Peyer's patch (tissue), 4 donors: ENCODE results near the gene SCARB1. TPM values are rescaled to one million over a fixed set of nuclear protein-coding genes. Genes with fewer than 3 reads are reported as not detected.

Experiments used
- DNase-seq, 3 donors: peaks; one replicate each; pipeline ENCODE4 v3.0.0-alpha.2; 2017 to 2019
- H3K27ac ChIP-seq, 4 donors: fragments of 200-600 bp; sonication (generic); one replicate each; pipeline ENCODE4 v1.5.1; 2016 to 2019
- H3K27me3 ChIP-seq, 2 donors: fragments of 200-600 bp; sonication (generic); one replicate each; pipeline ENCODE4 v1.5.1; 2019
- H3K36me3 ChIP-seq, 3 donors: fragments of 200-600 bp; sonication (generic); one replicate each; pipeline ENCODE4 v1.5.1; 2016 to 2019
- H3K4me1 ChIP-seq, 4 donors: fragments of 200-600 bp; sonication (generic); one replicate each; pipeline ENCODE4 v1.5.1; 2016 to 2019
- H3K4me3 ChIP-seq, 4 donors: fragments of 200-600 bp; sonication (generic); 1 replicate in 3 of 4; 2 replicates in 1 of 4; pipeline ENCODE4 v1.5.1; 2016 to 2019; ENCODE audit warnings: mild to moderate bottlenecking in 1 of 4
- H3K9me3 ChIP-seq, 4 donors: fragments of 200-600 bp; sonication (generic); one replicate each; pipeline ENCODE4 v1.5.1; 2016 to 2019; ENCODE audit warnings: mild to moderate bottlenecking in 1 of 4
- CTCF ChIP-seq, 6 experiments: fragments of 450-650 bp in 4 of 6; fragments of 200-600 bp in 2 of 6; sonication (generic) in 1 of 6; IDR thresholded peaks; one replicate each; pipeline ENCODE4 v1.5.1; 2017 to 2019; ENCODE audit warnings: antibody characterized with exemption in 6 of 6, mild to moderate bottlenecking in 3 of 6, moderate library complexity in 1 of 6
- POLR2A ChIP-seq, 2 donors: fragments of 450-650 bp; IDR thresholded peaks; one replicate each; pipeline ENCODE4 v1.5.1; 2017; ENCODE audit warnings: antibody characterized with exemption in 2 of 2, mild to moderate bottlenecking in 2 of 2, moderate library complexity in 2 of 2
- total RNA-seq, 4 donors: library from RNA; depleted of rRNA; stranded (reverse); fragments of >200 nt; gene quantifications; one replicate each; pipeline ENCODE4 v1.1.0, GENCODE V29; 2016

The SCARB1 gene
- total RNA-seq, 4 donors from 2014 or later: 14.9 to 214 (median 64.6) TPM

GRCh38 chr12:124872068-124872719, 8.5 kb upstream of the SCARB1 start:
- Histone ChIP-seq H3K4me1 (peaks cover 0 to 5% (median 0%) of the 10 kb centered on the region in 4 donors), H3K9me3 (no peaks in the 10 kb centered on the region), H3K27ac (no peak overlapping the region), H3K4me3 (no peak overlapping the region), H3K27me3 (no peaks in the 10 kb centered on the region), H3K36me3 (no peaks in the 10 kb centered on the region)
- DNase-seq: no peak
- no peak for TF ChIP-seq CTCF (IDR thresholded peaks at IDR 0.05)

GRCh38 chr12:124871297-124871696, 7.6 kb upstream of the SCARB1 start:
- no peak for DNase-seq
- Histone ChIP-seq H3K9me3 (no peaks in the 10 kb centered on the region), H3K4me1 (peaks cover 0 to 6% (median 0%) of the 10 kb centered on the region in 4 donors), H3K36me3 (no peaks in the 10 kb centered on the region), H3K27me3 (no peaks in the 10 kb centered on the region), H3K27ac (no peak overlapping the region), H3K4me3 (no peak overlapping the region)
- no peak for TF ChIP-seq CTCF (IDR thresholded peaks at IDR 0.05)
- no peak for TF ChIP-seq POLR2A (IDR thresholded peaks at IDR 0.05)

- DNase-seq: no peak
- TF ChIP-seq CTCF (IDR thresholded peaks at IDR 0.05): no peak
- TF ChIP-seq POLR2A (IDR thresholded peaks at IDR 0.05): no peak
- Histone ChIP-seq H3K4me3 (no peak overlapping the region), H3K9me3 (no peaks in the 10 kb centered on the region), H3K36me3 (no peaks in the 10 kb centered on the region), H3K27ac (no peak overlapping the region), H3K4me1 (peaks cover 0 to 6% (median 0%) of the 10 kb centered on the region in 4 donors), H3K27me3 (no peaks in the 10 kb centered on the region)
Measured at GRCh38 chr12:124870515-124870914, 6.9 kb upstream of the SCARB1 start.

- Histone ChIP-seq H3K4me3 (no peak overlapping the region), H3K27me3 (no peaks in the 10 kb centered on the region), H3K9me3 (no peaks in the 10 kb centered on the region), H3K36me3 (no peaks in the 10 kb centered on the region), H3K27ac (peak overlapping the region in 2 of 4 donors; percentile 7 to 15), H3K4me1 (peaks cover 0 to 6% (median 0%) of the 10 kb centered on the region in 4 donors)
- no peak for DNase-seq
- TF ChIP-seq POLR2A (IDR thresholded peaks at IDR 0.05) (no peak), CTCF (IDR thresholded peaks at IDR 0.05) (no peak)
Measured at GRCh38 chr12:124869059-124869665, 5.5 kb upstream of the SCARB1 start.

- H3K36me3 ChIP-seq: no peaks in the 10 kb centered on the region
- TF ChIP-seq POLR2A (IDR thresholded peaks at IDR 0.05): no peak
- no peak for TF ChIP-seq CTCF (IDR thresholded peaks at IDR 0.05)
- peak overlapping the region in 2 of 4 donors; percentile 7 to 15 for H3K27ac ChIP-seq
- H3K27me3 ChIP-seq: no peaks in the 10 kb centered on the region
- no peak for DNase-seq
- H3K4me1 ChIP-seq: peaks cover 0 to 6% (median 0%) of the 10 kb centered on the region in 4 donors
- no peaks in the 10 kb centered on the region for H3K9me3 ChIP-seq
- no peak overlapping the region for H3K4me3 ChIP-seq
Measured at GRCh38 chr12:124868252-124869058, 4.8 kb upstream of the SCARB1 start.
